Thyroid gland (tissue), 4 donors: ENCODE data around the gene MAPT. TPM values are rescaled to one million over a fixed set of nuclear protein-coding genes. Genes with fewer than 3 reads are reported as not detected.

ENCODE experiments used
- DNase-seq, 2 donors: peaks; one replicate each; pipeline ENCODE4 v3.0.0-alpha.2; 2019
- H3K27ac ChIP-seq, 3 donors: fragments of 200-600 bp; sonication (generic); 1 replicate in 2 of 3; 2 replicates in 1 of 3; pipeline ENCODE4 v1.5.1; 2016 to 2019; ENCODE audit warnings: mild to moderate bottlenecking in 1 of 3, moderate library complexity in 1 of 3
- H3K27me3 ChIP-seq: fragments of 200-600 bp; sonication (generic); one replicate; pipeline ENCODE4 v1.5.1; 2019
- H3K36me3 ChIP-seq, 2 donors: fragments of 200-600 bp; sonication (generic); one replicate each; pipeline ENCODE4 v1.5.1; 2016 to 2019
- H3K4me1 ChIP-seq, 2 donors: fragments of 200-600 bp; sonication (generic); one replicate each; pipeline ENCODE4 v1.5.1; 2017 to 2019
- H3K4me3 ChIP-seq, 3 donors: fragments of 200-600 bp; sonication (generic); replicated peaks in 1 of 3; 1 replicate in 2 of 3; 2 replicates in 1 of 3; pipeline ENCODE4 v1.5.1; 2016; ENCODE audit warnings: mild to moderate bottlenecking in 1 of 3
- H3K9me3 ChIP-seq: fragments of 200-600 bp; sonication (generic); one replicate; pipeline ENCODE4 v1.5.1; 2017
- CTCF ChIP-seq, 6 experiments: fragments of 200-600 bp in 3 of 6; fragments of 450-650 bp in 3 of 6; sonication (generic) in 3 of 6; IDR thresholded peaks; one replicate each; pipeline ENCODE4 v1.5.1; 2016 to 2019; ENCODE audit warnings: antibody characterized with exemption in 6 of 6, mild to moderate bottlenecking in 2 of 6, inconsistent platforms in 1 of 6, moderate library complexity in 1 of 6
- POLR2A ChIP-seq, 2 donors: fragments of 450-650 bp; IDR thresholded peaks; one replicate each; pipeline ENCODE4 v1.6.1; 2017; ENCODE audit warnings: antibody characterized with exemption in 2 of 2, mild to moderate bottlenecking in 2 of 2, moderate library complexity in 1 of 2
- WGBS, 2 donors: methylation state at CpG; one replicate each; pipeline ENCODE4 v1.1.5; 2017; 5-methylcytosine and 5-hydroxymethylcytosine counted together
- intact Hi-C: fragments of 100-400 bp; cut with DNase I; formaldehyde crosslinking; loops from one replicate; pipeline ENCODE4 v1.15.1; 2023
- total RNA-seq, 4 donors: library from RNA; depleted of rRNA; stranded (reverse); fragments of >200 nt; gene quantifications; one replicate each; pipeline ENCODE4 v1.2.3, GENCODE V29; 2016

The MAPT gene
- total RNA-seq, 4 donors from 2014 or later = 0.54 to 1.8 (median 0.92) TPM

GRCh38 chr17:46053911-46054534 lies 159.7 kb downstream of the MAPT start:
- TF ChIP-seq CTCF (IDR thresholded peaks at IDR 0.05) (no peak), POLR2A (IDR thresholded peaks at IDR 0.05) (no peak)
- intact Hi-C loops = no loop called here
- Histone ChIP-seq H3K9me3 (no peaks in the 10 kb centered on the region), H3K36me3 (peaks cover 9 to 17% of the 10 kb centered on the region in 2 donors), H3K4me1 (peaks cover 9 to 17% of the 10 kb centered on the region in 2 donors), H3K4me3 (no peak overlapping the region), H3K27ac (no peak overlapping the region), H3K27me3 (no peaks in the 10 kb centered on the region)
- 95% methylated on average over 8 of the region's 8 CpGs for WGBS, 2 donors
- no peak for DNase-seq

- whole genome bisulfite sequencing, 2 donors = 75 to 89% methylated on average over 4 of the region's 4 CpGs
- H3K4me3 ChIP-seq = no peak overlapping the region
- TF ChIP-seq POLR2A (IDR thresholded peaks at IDR 0.05) = no peak
- no peak for TF ChIP-seq CTCF (IDR thresholded peaks at IDR 0.05)
- H3K27me3 ChIP-seq = no peaks in the 10 kb centered on the region
- peak overlapping the region in 2 of 3 donors; percentile 32 to 83 for H3K27ac ChIP-seq
- no peaks in the 10 kb centered on the region for H3K9me3 ChIP-seq
- DNase-seq = no peak
- peaks cover 23 to 27% of the 10 kb centered on the region in 2 donors for H3K4me1 ChIP-seq
- intact Hi-C loops = no loop called here
- no peaks in the 10 kb centered on the region for H3K36me3 ChIP-seq
Observed at GRCh38 chr17:46056800-46057304, 162.5 kb downstream of the MAPT start.

GRCh38 chr17:46057366-46057765 lies 163.0 kb downstream of the MAPT start:
- Histone ChIP-seq H3K9me3 (no peaks in the 10 kb centered on the region), H3K4me3 (no peak overlapping the region), H3K27me3 (no peaks in the 10 kb centered on the region), H3K4me1 (peaks cover 27 to 30% of the 10 kb centered on the region in 2 donors), H3K27ac (peak overlapping the region in 2 of 3 donors; percentile 83), H3K36me3 (no peaks in the 10 kb centered on the region)
- WGBS, 2 donors = 94 to 96% methylated on average over 4 of the region's 4 CpGs
- intact Hi-C loops = no loop called here
- DNase-seq = no peak
- no peak for TF ChIP-seq CTCF (IDR thresholded peaks at IDR 0.05)
- TF ChIP-seq POLR2A (IDR thresholded peaks at IDR 0.05) = no peak

GRCh38 chr17:46059486-46059885 lies 165.1 kb downstream of the MAPT start:
- TF ChIP-seq CTCF (IDR thresholded peaks at IDR 0.05) (no peak), POLR2A (IDR thresholded peaks at IDR 0.05) (no peak)
- no peak overlapping the region for H3K4me3 ChIP-seq
- intact Hi-C loops = no loop called here
- no peaks in the 10 kb centered on the region for H3K36me3 ChIP-seq
- peaks cover 45 to 50% of the 10 kb centered on the region in 2 donors for H3K4me1 ChIP-seq
- no peaks in the 10 kb centered on the region for H3K9me3 ChIP-seq
- peak overlapping the region; percentile 59 to 83 (median 83) for H3K27ac ChIP-seq
- no peaks in the 10 kb centered on the region for H3K27me3 ChIP-seq
- 45 to 48% methylated on average over 5 to 6 of the region's 6 CpGs for WGBS, 2 donors
- peak; percentile 46 to 76 for DNase-seq

- no peak for DNase-seq
- H3K36me3 ChIP-seq = peaks cover 0 to under 1% of the 10 kb centered on the region in 2 donors
- TF ChIP-seq POLR2A (IDR thresholded peaks at IDR 0.05) (no peak), CTCF (IDR thresholded peaks at IDR 0.05) (no peak)
- intact Hi-C loops = no loop called here
- H3K4me3 ChIP-seq = no peak overlapping the region
- peak overlapping the region in 1 of 3 donors; percentile 83 for H3K27ac ChIP-seq
- WGBS, 2 donors = 84 to 90% methylated on average over 2 of the region's 2 CpGs
- H3K4me1 ChIP-seq = peaks cover 50 to 52% of the 10 kb centered on the region in 2 donors
- no peaks in the 10 kb centered on the region for H3K9me3 ChIP-seq
- no peaks in the 10 kb centered on the region for H3K27me3 ChIP-seq
Observed at GRCh38 chr17:46060461-46060860, 166.1 kb downstream of the MAPT start.
